Parathyroid adenoma (tissue), 2 donors: Measurements from ENCODE around the gene INIP.
"Not testable (repeated sequence)": the region's sequence is repeated elsewhere in the genome, so short reads cannot be mapped to it uniquely, and the experiment has no call there.

Source experiments
- H2AFZ ChIP-seq: fragments of 300-600 bp; sonication (generic); one replicate; pipeline ENCODE4 v1.7.0; 2017; ENCODE audit warnings: antibody characterized with exemption, mild to moderate bottlenecking
- H3K27ac ChIP-seq: fragments of 300-600 bp; sonication (generic); one replicate; pipeline ENCODE4 v1.7.0; 2017
- H3K27me3 ChIP-seq: fragments of 300-600 bp; sonication (generic); one replicate; pipeline ENCODE4 v1.7.0; 2017; ENCODE audit warnings: low read length; ENCODE audit not compliant: control insufficient read depth, insufficient read depth
- H3K36me3 ChIP-seq: fragments of 300-600 bp; sonication (generic); one replicate; pipeline ENCODE4 v1.7.0; 2017; ENCODE audit warnings: low read length; ENCODE audit not compliant: control insufficient read depth, insufficient read depth
- H3K4me1 ChIP-seq: fragments of 300-600 bp; sonication (generic); one replicate; pipeline ENCODE4 v1.7.0; 2017; ENCODE audit warnings: control low read depth
- H3K4me2 ChIP-seq: fragments of 300-600 bp; sonication (generic); one replicate; pipeline ENCODE4 v1.7.0; 2017; ENCODE audit warnings: low read length
- H3K4me3 ChIP-seq: fragments of 300-600 bp; sonication (generic); one replicate; pipeline ENCODE4 v1.7.0; 2017; ENCODE audit warnings: low read depth, low read length
- H3K79me2 ChIP-seq: fragments of 300-600 bp; sonication (generic); one replicate; pipeline ENCODE4 v1.7.0; 2017; ENCODE audit warnings: control low read depth
- H3K9ac ChIP-seq: fragments of 300-600 bp; sonication (generic); one replicate; pipeline ENCODE4 v1.7.0; 2017; ENCODE audit warnings: mild to moderate bottlenecking
- H3K9me3 ChIP-seq: fragments of 300-600 bp; sonication (generic); one replicate; pipeline ENCODE4 v1.7.0; 2017; ENCODE audit warnings: low read length; ENCODE audit not compliant: control insufficient read depth
- CTCF ChIP-seq: fragments of 300-600 bp; sonication (generic); IDR thresholded peaks from one replicate; pipeline ENCODE4 v1.7.0; 2017; ENCODE audit warnings: antibody characterized with exemption, mild to moderate bottlenecking
- donor health status: primary hyperparathyroidism.

The INIP gene

GRCh38 chr9:112734892-112735291 lies 17.0 kb upstream of the INIP start:
- no peak overlapping the region for H3K27ac ChIP-seq
- no peaks in the 10 kb centered on the region for H3K36me3 ChIP-seq
- H3K9me3 ChIP-seq, result no peaks in the 10 kb centered on the region
- no peaks in the 10 kb centered on the region for H3K27me3 ChIP-seq
- no peak overlapping the region for H3K9ac ChIP-seq
- no peak overlapping the region for H3K4me3 ChIP-seq
- H3K4me2 ChIP-seq, result no peak overlapping the region
- no peaks in the 10 kb centered on the region for H3K79me2 ChIP-seq
- no peaks in the 10 kb centered on the region for H3K4me1 ChIP-seq
- H2AFZ ChIP-seq, result no peak overlapping the region
- TF ChIP-seq CTCF, result no peak

- Histone ChIP-seq H3K36me3 (no peaks in the 10 kb centered on the region), H3K9ac (no peak overlapping the region), H3K9me3 (no peaks in the 10 kb centered on the region), H3K4me1 (no peaks in the 10 kb centered on the region), H2AFZ (no peak overlapping the region), H3K27me3 (no peaks in the 10 kb centered on the region), H3K27ac (no peak overlapping the region), H3K79me2 (no peaks in the 10 kb centered on the region), H3K4me2 (no peak overlapping the region), H3K4me3 (no peak overlapping the region)
- no peak for TF ChIP-seq CTCF
Measured at GRCh38 chr9:112731971-112732370, 14.1 kb upstream of the INIP start.

- Histone ChIP-seq H3K4me2 (no peak overlapping the region), H3K27ac (no peak overlapping the region)
Measured at GRCh38 chr9:112728401-112728800, 10.5 kb upstream of the INIP start.

GRCh38 chr9:112726428-112726827 lies 8.5 kb upstream of the INIP start:
- H3K4me3 ChIP-seq, result no peak overlapping the region
- no peaks in the 10 kb centered on the region for H3K9me3 ChIP-seq
- H2AFZ ChIP-seq, result no peak overlapping the region
- H3K4me2 ChIP-seq, result no peak overlapping the region
- TF ChIP-seq CTCF, result no peak
- H3K27me3 ChIP-seq, result no peaks in the 10 kb centered on the region
- H3K27ac ChIP-seq, result no peak overlapping the region
- H3K9ac ChIP-seq, result no peak overlapping the region
- H3K4me1 ChIP-seq, result no peaks in the 10 kb centered on the region
- no peaks in the 10 kb centered on the region for H3K79me2 ChIP-seq
- no peaks in the 10 kb centered on the region for H3K36me3 ChIP-seq

More at GRCh38 chr9:112728401-112728800, 10.5 kb upstream of the INIP start:
- Histone ChIP-seq H3K9me3 (no peaks in the 10 kb centered on the region), H2AFZ (no peak overlapping the region), H3K79me2 (no peaks in the 10 kb centered on the region), H3K36me3 (no peaks in the 10 kb centered on the region), H3K4me3 (no peak overlapping the region), H3K4me1 (no peaks in the 10 kb centered on the region), H3K9ac (no peak overlapping the region), H3K27me3 (no peaks in the 10 kb centered on the region)
- no peak for TF ChIP-seq CTCF

- no peak overlapping the region for H3K27ac ChIP-seq
Measured at GRCh38 chr9:112725961-112726360, 8.0 kb upstream of the INIP start.

GRCh38 chr9:112722749-112723148 lies 4.8 kb upstream of the INIP start:
- not testable (repeated sequence) for H2AFZ ChIP-seq, H3K4me3 ChIP-seq, H3K4me1 ChIP-seq, H3K4me2 ChIP-seq, H3K36me3 ChIP-seq, H3K79me2 ChIP-seq, H3K27ac ChIP-seq, H3K27me3 ChIP-seq, H3K9me3 ChIP-seq, H3K9ac ChIP-seq

More at GRCh38 chr9:112725961-112726360, 8.0 kb upstream of the INIP start:
- Histone ChIP-seq H3K79me2 (no peaks in the 10 kb centered on the region), H3K9me3 (no peaks in the 10 kb centered on the region), H3K9ac (no peak overlapping the region), H3K36me3 (no peaks in the 10 kb centered on the region), H3K4me2 (no peak overlapping the region), H2AFZ (no peak overlapping the region), H3K4me1 (no peaks in the 10 kb centered on the region), H3K27me3 (no peaks in the 10 kb centered on the region), H3K4me3 (no peak overlapping the region)
- no peak for TF ChIP-seq CTCF
